Measurements from ENCODE around the gene GNG7. TPM values are rescaled to one million over a fixed set of nuclear protein-coding genes. Genes with fewer than 3 reads are reported as not detected.
"Not testable (repeated sequence)": the region's sequence is repeated elsewhere in the genome, so short reads cannot be mapped to it uniquely, and the experiment has no call there.

Gene GNG7
- total RNA-seq, 1 donor from 2014 or later = 11.3 TPM

DNA sequence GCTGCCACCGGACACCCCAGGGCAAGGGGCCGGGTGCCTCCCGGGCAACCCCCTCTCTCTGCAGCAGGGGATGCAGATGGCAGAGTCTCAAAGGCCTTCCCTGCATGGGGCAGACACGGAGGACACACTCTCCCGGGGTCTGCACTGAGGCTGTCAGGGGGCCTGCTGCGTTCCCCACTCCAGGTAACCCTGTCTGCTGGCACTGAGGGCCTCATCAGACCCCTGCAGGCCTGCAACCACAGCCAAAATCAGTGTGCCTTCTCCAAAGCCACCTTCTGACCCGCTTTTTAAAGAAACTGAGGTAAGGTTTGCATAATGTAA is 93.9 kb downstream of the GNG7 start:
- Mint-ChIP-seq H3K36me3 (ENCODE audit: insufficient read depth) (peaks cover 1% of the 10 kb centered on the region), H3K4me3 (ENCODE audit: low read depth) (no peak overlapping the region), H3K9me3 (ENCODE audit: low read depth) (no peaks in the 10 kb centered on the region), H3K4me1 (ENCODE audit: low read depth) (peaks cover 2% of the 10 kb centered on the region), H3K27ac (no peak overlapping the region), H3K27me3 (peaks cover 16% of the 10 kb centered on the region)
- no peak for DNase-seq (ENCODE audit: low spot score, unreplicated experiment)
- TF ChIP-seq, protein P1, sequence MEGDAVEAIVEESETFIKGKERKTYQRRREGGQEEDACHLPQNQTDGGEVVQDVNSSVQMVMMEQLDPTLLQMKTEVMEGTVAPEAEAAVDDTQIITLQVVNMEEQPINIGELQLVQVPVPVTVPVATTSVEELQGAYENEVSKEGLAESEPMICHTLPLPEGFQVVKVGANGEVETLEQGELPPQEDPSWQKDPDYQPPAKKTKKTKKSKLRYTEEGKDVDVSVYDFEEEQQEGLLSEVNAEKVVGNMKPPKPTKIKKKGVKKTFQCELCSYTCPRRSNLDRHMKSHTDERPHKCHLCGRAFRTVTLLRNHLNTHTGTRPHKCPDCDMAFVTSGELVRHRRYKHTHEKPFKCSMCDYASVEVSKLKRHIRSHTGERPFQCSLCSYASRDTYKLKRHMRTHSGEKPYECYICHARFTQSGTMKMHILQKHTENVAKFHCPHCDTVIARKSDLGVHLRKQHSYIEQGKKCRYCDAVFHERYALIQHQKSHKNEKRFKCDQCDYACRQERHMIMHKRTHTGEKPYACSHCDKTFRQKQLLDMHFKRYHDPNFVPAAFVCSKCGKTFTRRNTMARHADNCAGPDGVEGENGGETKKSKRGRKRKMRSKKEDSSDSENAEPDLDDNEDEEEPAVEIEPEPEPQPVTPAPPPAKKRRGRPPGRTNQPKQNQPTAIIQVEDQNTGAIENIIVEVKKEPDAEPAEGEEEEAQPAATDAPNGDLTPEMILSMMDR (IDR thresholded peaks at IDR 0.05; ENCODE audit: unreplicated experiment) = no peak

DNA sequence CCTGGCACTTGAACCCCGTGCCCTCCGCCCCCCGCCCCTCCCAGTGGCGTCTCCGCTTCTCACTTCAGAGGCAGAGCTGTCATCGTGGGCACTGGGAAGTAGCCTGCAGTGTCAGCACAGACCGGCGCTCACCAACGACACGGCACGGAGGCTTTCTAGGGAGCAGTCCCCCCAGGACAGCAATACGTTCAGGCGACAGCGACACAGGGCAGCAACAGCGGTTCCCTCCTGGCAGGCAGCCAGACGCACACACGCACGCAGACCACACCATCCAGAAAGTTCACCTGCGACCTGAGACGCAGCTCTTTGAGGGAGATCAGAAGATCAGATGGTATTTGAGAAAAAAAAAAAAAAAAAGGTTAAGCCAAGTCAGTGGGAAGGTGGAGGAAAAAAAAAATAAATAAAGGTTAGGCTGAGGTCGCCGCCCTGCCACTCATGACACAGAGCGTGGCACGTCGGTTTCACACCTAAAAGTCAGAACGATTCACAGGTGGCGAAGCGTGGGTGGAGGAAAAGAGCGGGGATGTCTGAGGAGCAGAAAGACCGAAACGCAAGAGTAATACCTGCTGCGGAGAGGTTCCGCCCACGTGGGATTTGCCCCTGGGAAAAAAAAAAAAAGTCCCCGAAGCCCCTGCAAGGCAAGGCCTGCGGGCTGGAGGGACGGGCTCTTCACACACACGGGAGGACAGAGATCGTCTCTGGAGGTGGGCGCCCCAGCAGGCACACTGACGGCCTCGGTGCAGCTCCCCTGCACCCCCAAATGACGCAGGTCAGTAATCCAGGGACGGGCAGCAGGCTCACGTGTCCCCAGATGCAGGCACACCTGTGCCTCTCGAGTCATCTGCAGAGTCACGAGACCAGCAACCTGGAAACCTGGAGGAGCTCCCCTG is 94.5 kb downstream of the GNG7 start:
- H3K27ac Mint-ChIP-seq = peak overlapping the region; percentile 52
- TF ChIP-seq, protein P1 (IDR thresholded peaks at IDR 0.05; ENCODE audit: unreplicated experiment) = no peak

GRCh38 chr19:2606774-2607173 is 95.7 kb downstream of the GNG7 start:
- H3K9me3 Mint-ChIP-seq (ENCODE audit: low read depth); DNase-seq (ENCODE audit: low spot score, unreplicated experiment); H3K4me3 Mint-ChIP-seq (ENCODE audit: low read depth); H3K4me1 Mint-ChIP-seq (ENCODE audit: low read depth); H3K27ac Mint-ChIP-seq; H3K36me3 Mint-ChIP-seq (ENCODE audit: insufficient read depth): not testable (repeated sequence)
- peaks cover 23% of the 10 kb centered on the region for H3K27me3 Mint-ChIP-seq

More for the DNA sequence above, 94.5 kb downstream of the GNG7 start:
- Mint-ChIP-seq H3K27me3 (peaks cover 17% of the 10 kb centered on the region), H3K36me3 (ENCODE audit: insufficient read depth) (peaks cover 1% of the 10 kb centered on the region), H3K9me3 (ENCODE audit: low read depth) (no peaks in the 10 kb centered on the region), H3K4me1 (ENCODE audit: low read depth) (peaks cover 2% of the 10 kb centered on the region), H3K4me3 (ENCODE audit: low read depth) (no peak overlapping the region)
- no peak for DNase-seq (ENCODE audit: low spot score, unreplicated experiment)

DNA sequence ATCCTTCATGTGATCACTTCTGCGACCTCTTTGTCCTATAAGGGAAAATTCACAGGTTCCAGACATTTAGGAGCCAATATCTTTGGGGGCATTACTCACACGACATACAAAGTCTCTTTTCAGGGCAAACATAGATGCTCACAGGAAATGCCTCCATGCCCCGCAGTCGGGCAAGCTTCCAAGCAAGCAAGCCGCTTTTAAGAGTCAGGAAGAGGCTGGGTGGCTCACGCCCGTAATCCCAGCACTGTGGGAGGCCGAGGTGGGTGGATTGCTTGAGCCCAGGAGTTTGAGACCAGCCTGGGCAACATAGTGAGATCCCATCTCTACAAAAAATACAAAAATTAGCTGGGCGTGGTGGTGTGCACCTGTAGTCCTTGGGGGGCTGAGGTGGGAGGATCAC is 96.6 kb downstream of the GNG7 start:
- H3K4me3 Mint-ChIP-seq (ENCODE audit: low read depth); DNase-seq (ENCODE audit: low spot score, unreplicated experiment); H3K4me1 Mint-ChIP-seq (ENCODE audit: low read depth); H3K9me3 Mint-ChIP-seq (ENCODE audit: low read depth); H3K27ac Mint-ChIP-seq; H3K36me3 Mint-ChIP-seq (ENCODE audit: insufficient read depth): not testable (repeated sequence)
- H3K27me3 Mint-ChIP-seq = peaks cover 27% of the 10 kb centered on the region

DNA sequence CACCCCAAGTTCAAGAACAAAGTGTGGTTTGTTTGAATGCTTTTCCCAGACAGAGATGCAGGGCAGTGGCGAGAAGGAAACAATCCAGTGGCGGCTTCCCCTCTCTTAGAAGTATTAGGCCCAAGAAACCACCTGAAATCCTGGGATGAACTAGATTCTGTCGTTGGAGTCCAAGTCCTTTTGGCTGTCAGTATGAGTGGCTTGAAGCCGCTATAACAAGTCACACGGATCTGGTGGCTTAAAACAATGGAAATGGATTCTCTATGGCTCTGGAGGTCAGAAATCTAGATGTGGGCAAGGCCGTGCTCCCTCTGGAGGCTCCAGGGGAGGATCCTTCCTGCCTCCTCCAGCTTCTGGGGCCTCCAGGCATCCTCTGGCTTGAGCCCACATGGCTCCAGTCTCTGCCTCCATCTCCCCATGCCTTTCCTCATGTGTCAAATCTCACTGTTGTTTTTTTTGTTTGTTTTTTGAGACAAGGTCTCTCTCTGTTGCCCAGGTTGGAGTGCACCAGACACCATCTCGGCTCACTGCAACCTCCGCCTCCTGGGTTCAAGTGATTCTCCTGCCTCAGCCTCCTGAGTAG is 97.7 kb downstream of the GNG7 start:
- TF ChIP-seq, protein P1 (IDR thresholded peaks at IDR 0.05; ENCODE audit: unreplicated experiment) = no peak
- H3K4me3 Mint-ChIP-seq (ENCODE audit: low read depth) = no peak overlapping the region
- peaks cover 1% of the 10 kb centered on the region for H3K36me3 Mint-ChIP-seq (ENCODE audit: insufficient read depth)
- H3K4me1 Mint-ChIP-seq (ENCODE audit: low read depth) = peaks cover 4% of the 10 kb centered on the region
- H3K27ac Mint-ChIP-seq = no peak overlapping the region
- H3K9me3 Mint-ChIP-seq (ENCODE audit: low read depth) = no peaks in the 10 kb centered on the region
- H3K27me3 Mint-ChIP-seq = peaks cover 27% of the 10 kb centered on the region
- no peak for DNase-seq (ENCODE audit: low spot score, unreplicated experiment)

DNA sequence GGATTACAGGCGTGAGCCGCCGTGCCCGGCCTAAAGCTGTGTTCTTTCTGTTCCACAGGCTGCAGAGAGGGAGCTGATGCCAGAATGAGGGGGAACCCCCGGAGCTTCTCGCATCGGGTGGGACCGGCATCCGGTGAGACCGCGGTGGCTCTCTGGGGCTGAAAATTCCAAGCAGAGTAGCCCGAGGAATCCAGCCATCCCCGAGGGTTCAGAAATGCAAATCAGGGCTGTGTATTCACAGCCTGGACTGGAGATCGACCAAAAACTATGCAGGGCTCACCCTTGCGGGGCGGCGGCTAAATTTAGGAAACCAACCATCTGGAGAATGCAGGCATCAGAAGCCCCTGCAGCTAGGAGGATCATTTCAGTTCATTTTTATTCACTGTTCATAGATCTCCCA is 99.2 kb downstream of the GNG7 start:
- Mint-ChIP-seq H3K27ac (no peak overlapping the region), H3K27me3 (peaks cover 23% of the 10 kb centered on the region), H3K9me3 (ENCODE audit: low read depth) (no peaks in the 10 kb centered on the region), H3K4me3 (ENCODE audit: low read depth) (no peak overlapping the region), H3K36me3 (ENCODE audit: insufficient read depth) (peaks cover 1% of the 10 kb centered on the region), H3K4me1 (ENCODE audit: low read depth) (peaks cover 9% of the 10 kb centered on the region)
- DNase-seq (ENCODE audit: low spot score, unreplicated experiment) = no peak
- TF ChIP-seq, protein P1 (IDR thresholded peaks at IDR 0.05; ENCODE audit: unreplicated experiment) = no peak
